H9 (cell line): Measurements from ENCODE around the gene INPP4A. TPM values are rescaled to one million over a fixed set of nuclear protein-coding genes. Genes with fewer than 3 reads are reported as not detected.
"Not testable (repeated sequence)": the region's sequence is repeated elsewhere in the genome, so short reads cannot be mapped to it uniquely, and the experiment has no call there.

ENCODE experiments used
- DNase-seq: peaks from one replicate; pipeline ENCODE4 v3.0.0-alpha.2; 2017
- H2AFZ ChIP-seq: one replicate; pipeline ENCODE4 v1.6.1; 2013; ENCODE audit warnings: mild to moderate bottlenecking, low read length, control low read depth, moderate library complexity
- H2AK5ac ChIP-seq: 2 replicates; pipeline ENCODE4 v1.6.1; 2013; ENCODE audit warnings: low read length, control low read depth, mixed read lengths; ENCODE audit not compliant: insufficient read length
- H2BK120ac ChIP-seq: one replicate; pipeline ENCODE4 v1.6.1; 2013; ENCODE audit warnings: low read depth, mild to moderate bottlenecking, low read length, control low read depth, inconsistent platforms; ENCODE audit not compliant: poor library complexity, severe bottlenecking
- H2BK12ac ChIP-seq: 2 replicates; pipeline ENCODE4 v1.6.1; 2013; ENCODE audit warnings: low read length, control low read depth, mixed read lengths, low read depth; ENCODE audit not compliant: insufficient read length
- H2BK15ac ChIP-seq: 2 replicates; pipeline ENCODE4 v1.6.1; 2013; ENCODE audit warnings: low read depth, low read length, control low read depth
- H2BK20ac ChIP-seq: one replicate; pipeline ENCODE4 v1.6.1; 2013; ENCODE audit warnings: low read depth, mild to moderate bottlenecking, low read length, control low read depth, inconsistent platforms; ENCODE audit not compliant: poor library complexity, severe bottlenecking
- H2BK5ac ChIP-seq: 2 replicates; pipeline ENCODE4 v1.6.1; 2013; ENCODE audit warnings: low read length, control low read depth, mixed read lengths; ENCODE audit not compliant: insufficient read length
- H3K14ac ChIP-seq: 2 replicates; pipeline ENCODE4 v1.6.1; 2013; ENCODE audit warnings: low read length, control low read depth; ENCODE audit not compliant: insufficient read depth
- H3K18ac ChIP-seq: 2 replicates; pipeline ENCODE4 v1.6.1; 2013; ENCODE audit warnings: low read depth, mild to moderate bottlenecking, mixed read lengths, low read length, control low read depth; ENCODE audit not compliant: insufficient read length
- H3K23ac ChIP-seq: 2 replicates; pipeline ENCODE4 v1.6.1; 2013; ENCODE audit warnings: low read length, control low read depth, mixed read lengths, low read depth; ENCODE audit not compliant: insufficient read length
- H3K23me2 ChIP-seq: 2 replicates; pipeline ENCODE4 v1.6.1; 2013; ENCODE audit warnings: low read depth, mild to moderate bottlenecking, mixed read lengths, low read length, control low read depth; ENCODE audit not compliant: insufficient read length, poor library complexity, severe bottlenecking
- H3K27ac ChIP-seq: 2 replicates; pipeline ENCODE4 v1.5.1; 2013; ENCODE audit warnings: low read length, control low read depth, mixed read lengths, low read depth; ENCODE audit not compliant: insufficient read length
- H3K27me3 ChIP-seq: 2 replicates; pipeline ENCODE4 v1.6.1; 2013; ENCODE audit warnings: low read length, control low read depth, inconsistent platforms; ENCODE audit not compliant: insufficient read depth
- H3K4ac ChIP-seq: 2 replicates; pipeline ENCODE4 v1.6.1; 2013; ENCODE audit warnings: low read depth, mild to moderate bottlenecking, control low read depth, inconsistent platforms, low read length, moderate library complexity
- H3K4me1 ChIP-seq: 2 replicates; pipeline ENCODE4 v1.6.1; 2013; ENCODE audit warnings: low read length, control low read depth, inconsistent platforms; ENCODE audit not compliant: insufficient read depth
- H3K4me2 ChIP-seq: 2 replicates; pipeline ENCODE4 v1.6.1; 2013; ENCODE audit warnings: low read length, control low read depth, mixed read lengths; ENCODE audit not compliant: insufficient read length, insufficient read depth
- H3K56ac ChIP-seq: 2 replicates; pipeline ENCODE4 v1.6.1; 2013; ENCODE audit warnings: low read depth, mild to moderate bottlenecking, mixed read lengths, low read length, control low read depth; ENCODE audit not compliant: insufficient read length
- H3K79me1 ChIP-seq: 2 replicates; pipeline ENCODE4 v1.6.1; 2013; ENCODE audit warnings: low read depth, mild to moderate bottlenecking, moderate library complexity, low read length, control low read depth, inconsistent platforms; ENCODE audit not compliant: insufficient read depth, poor library complexity, severe bottlenecking
- H3K79me2 ChIP-seq: 2 replicates; pipeline ENCODE4 v1.6.1; 2013; ENCODE audit warnings: low read length, control low read depth, inconsistent platforms; ENCODE audit not compliant: insufficient read depth
- H3K9ac ChIP-seq: 2 replicates; pipeline ENCODE4 v1.6.1; 2013; ENCODE audit warnings: low read length, control low read depth, mixed read lengths; ENCODE audit not compliant: insufficient read length; ENCODE audit errors: extremely low read depth
- H3K9me3 ChIP-seq: one replicate; pipeline ENCODE4 v1.6.1; 2013; ENCODE audit warnings: low read depth, low read length, inconsistent platforms; ENCODE audit not compliant: control insufficient read depth
- H3T11ph ChIP-seq: one replicate; pipeline ENCODE4 v1.6.1; 2013; ENCODE audit warnings: mild to moderate bottlenecking, low read length, control low read depth, inconsistent platforms
- H4K20me1 ChIP-seq: one replicate; pipeline ENCODE4 v1.6.1; 2013; ENCODE audit not compliant: control insufficient read depth, insufficient read length, insufficient read depth
- H4K5ac ChIP-seq: 2 replicates; pipeline ENCODE4 v1.6.1; 2013; ENCODE audit warnings: low read depth, mild to moderate bottlenecking, mixed read lengths, low read length, control low read depth; ENCODE audit not compliant: insufficient read length
- H4K8ac ChIP-seq: replicated peaks from 2 replicates; pipeline ENCODE4 v1.6.1; 2013; ENCODE audit warnings: low read length, control low read depth, mixed read lengths, low read depth; ENCODE audit not compliant: insufficient read length
- H4K91ac ChIP-seq: 2 replicates; pipeline ENCODE4 v1.6.1; 2013; ENCODE audit warnings: low read depth, mild to moderate bottlenecking, moderate library complexity, mixed read lengths, low read length, control low read depth; ENCODE audit not compliant: insufficient read length
- H3K27ac Mint-ChIP-seq, 3 experiments: 2 replicates in 2 of 3; 3 replicates in 1 of 3; pipeline ENCODE4 v1.8.0; 2020 to 2021; ENCODE audit warnings: mixed read lengths in 3 of 3, mild to moderate bottlenecking in 1 of 3, moderate library complexity in 1 of 3
- H3K27me3 Mint-ChIP-seq: 2 replicates; pipeline ENCODE4 v1.8.0; 2021; ENCODE audit warnings: low read depth, mild to moderate bottlenecking, moderate library complexity, mixed read lengths
- H3K36me3 Mint-ChIP-seq, 3 experiments: 2 replicates in 2 of 3; 3 replicates in 1 of 3; pipeline ENCODE4 v1.8.0; 2020 to 2021; ENCODE audit warnings: low read depth in 3 of 3, mixed read lengths in 3 of 3; ENCODE audit not compliant: insufficient read depth in 1 of 3
- H3K4me1 Mint-ChIP-seq, 2 experiments: 2 replicates each; pipeline ENCODE4 v1.8.0; 2020; ENCODE audit warnings: mixed read lengths in 2 of 2
- H3K4me3 Mint-ChIP-seq, 2 experiments: 2 replicates in 1 of 2; 3 replicates in 1 of 2; pipeline ENCODE4 v1.8.0; 2020 to 2021; ENCODE audit warnings: mild to moderate bottlenecking in 2 of 2, mixed read lengths in 2 of 2, moderate library complexity in 1 of 2
- H3K9me3 Mint-ChIP-seq, 2 experiments: 2 replicates in 1 of 2; 3 replicates in 1 of 2; pipeline ENCODE4 v1.8.0; 2020; ENCODE audit warnings: mild to moderate bottlenecking in 2 of 2, mixed read lengths in 2 of 2, moderate library complexity in 1 of 2
- WGBS: extraction: QIAGEN DNeasy Blood & Tissue Kit; methylation state at CpG from one replicate; pipeline ENCODE4 v1.1.7; 2013; ENCODE audit warnings: missing lambda C conversion rate, low lambda C conversion rate, mixed read lengths; ENCODE audit not compliant: insufficient read length; ENCODE audit errors: extremely low coverage; 5-methylcytosine and 5-hydroxymethylcytosine counted together
- total RNA-seq: library from RNA; stranded (reverse); gene quantifications from 2 replicates; pipeline ENCODE4 v1.2.1, GENCODE V29; 2021
- TF ChIP-seq, protein P1 (sequence below): fragments of 200-600 bp; sonication (generic); conservative IDR thresholded peaks from 3 replicates; pipeline ENCODE4 v1.8.0; 2021; ENCODE audit warnings: antibody characterized with exemption, mild to moderate bottlenecking

The INPP4A gene
- total RNA-seq, 1 experiment from 2014 or later, result 55.2 TPM

DNA sequence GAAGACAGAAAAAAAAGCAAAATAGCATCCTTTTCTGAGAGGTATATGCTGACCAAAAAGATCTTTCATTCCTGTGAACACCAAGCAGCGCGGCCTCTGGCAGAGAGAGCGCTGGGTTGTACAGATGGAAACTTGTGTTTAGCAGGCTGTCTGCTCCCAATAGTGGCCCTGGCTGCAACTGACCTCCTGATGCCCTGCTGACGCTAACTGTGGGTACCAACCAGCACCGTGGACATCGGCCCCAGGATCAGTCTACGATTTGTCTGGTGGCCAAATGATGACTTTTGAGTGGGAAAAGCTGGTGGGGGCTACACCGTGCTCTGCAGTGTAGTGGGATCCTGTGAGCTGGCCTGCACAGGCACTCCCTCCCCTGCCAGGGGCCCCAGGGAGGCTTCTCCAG lies 147.9 kb downstream of the INPP4A start:
- WGBS, result no CpG with 5 or more reads among the region's 8 CpGs

DNA sequence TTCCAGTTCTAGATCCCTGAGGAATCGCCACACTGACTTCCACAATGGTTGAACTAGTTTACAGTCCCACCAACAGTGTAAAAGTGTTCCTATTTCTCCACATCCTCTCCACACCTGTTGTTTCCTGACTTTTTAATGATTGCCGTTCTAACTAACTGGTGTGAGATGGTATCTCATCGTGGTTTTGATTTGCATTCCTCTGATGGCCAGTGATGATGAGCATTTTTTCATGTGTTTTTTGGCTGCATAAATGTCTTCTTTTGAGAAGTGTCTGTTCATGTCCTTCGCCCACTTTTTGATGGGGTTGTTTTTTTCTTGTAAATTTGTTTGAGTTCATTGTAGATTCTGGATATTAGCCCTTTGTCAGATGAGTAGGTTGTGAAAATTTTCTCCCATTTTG lies 150.0 kb downstream of the INPP4A start:
- H2AK5ac ChIP-seq, H3K18ac ChIP-seq: not testable (repeated sequence)
- peaks cover 19 to 38% (median 26%) of the 10 kb centered on the region in 3 experiments for H3K36me3 Mint-ChIP-seq

More for the DNA sequence above, 147.9 kb downstream of the INPP4A start:
- no peak overlapping the region for H3K56ac ChIP-seq
- no peak overlapping the region for H3K9ac ChIP-seq
- H3K27ac Mint-ChIP-seq, result no peak overlapping the region; a peak in 1 of 7 replicates
- H2BK15ac ChIP-seq, result no peak overlapping the region
- H3K23me2 ChIP-seq, result no peaks in the 10 kb centered on the region
- no peak overlapping the region for H3K14ac ChIP-seq
- H2BK5ac ChIP-seq, result no peak overlapping the region
- H3K9me3 Mint-ChIP-seq, result peaks cover 6 to 7% of the 10 kb centered on the region in 2 experiments
- H3K4me2 ChIP-seq, result no peak overlapping the region
- H3K4ac ChIP-seq, result no peak overlapping the region
- H3K23ac ChIP-seq, result no peak overlapping the region
- H3K79me1 ChIP-seq, result no peaks in the 10 kb centered on the region
- no peak overlapping the region for H2BK12ac ChIP-seq
- no peak overlapping the region for H4K8ac ChIP-seq
- peaks cover 2% of the 10 kb centered on the region; the same call in 1 of the 2 replicates for H3K27me3 Mint-ChIP-seq
- H4K20me1 ChIP-seq, result no peaks in the 10 kb centered on the region
- no peaks in the 10 kb centered on the region for H3K79me2 ChIP-seq
- H2BK20ac ChIP-seq, result no peak overlapping the region
- no peaks in the 10 kb centered on the region for H3K9me3 ChIP-seq
- no peak overlapping the region for H2AK5ac ChIP-seq
- H3K4me1 Mint-ChIP-seq, result no peaks in the 10 kb centered on the region
- TF ChIP-seq, protein P1, sequence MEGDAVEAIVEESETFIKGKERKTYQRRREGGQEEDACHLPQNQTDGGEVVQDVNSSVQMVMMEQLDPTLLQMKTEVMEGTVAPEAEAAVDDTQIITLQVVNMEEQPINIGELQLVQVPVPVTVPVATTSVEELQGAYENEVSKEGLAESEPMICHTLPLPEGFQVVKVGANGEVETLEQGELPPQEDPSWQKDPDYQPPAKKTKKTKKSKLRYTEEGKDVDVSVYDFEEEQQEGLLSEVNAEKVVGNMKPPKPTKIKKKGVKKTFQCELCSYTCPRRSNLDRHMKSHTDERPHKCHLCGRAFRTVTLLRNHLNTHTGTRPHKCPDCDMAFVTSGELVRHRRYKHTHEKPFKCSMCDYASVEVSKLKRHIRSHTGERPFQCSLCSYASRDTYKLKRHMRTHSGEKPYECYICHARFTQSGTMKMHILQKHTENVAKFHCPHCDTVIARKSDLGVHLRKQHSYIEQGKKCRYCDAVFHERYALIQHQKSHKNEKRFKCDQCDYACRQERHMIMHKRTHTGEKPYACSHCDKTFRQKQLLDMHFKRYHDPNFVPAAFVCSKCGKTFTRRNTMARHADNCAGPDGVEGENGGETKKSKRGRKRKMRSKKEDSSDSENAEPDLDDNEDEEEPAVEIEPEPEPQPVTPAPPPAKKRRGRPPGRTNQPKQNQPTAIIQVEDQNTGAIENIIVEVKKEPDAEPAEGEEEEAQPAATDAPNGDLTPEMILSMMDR, result no peak
- H2AFZ ChIP-seq, result no peak overlapping the region
- no peak overlapping the region for H4K91ac ChIP-seq
- peaks cover 17 to 25% (median 20%) of the 10 kb centered on the region in 3 experiments for H3K36me3 Mint-ChIP-seq
- no peak overlapping the region for H2BK120ac ChIP-seq
- no peak for DNase-seq
- H3K4me1 ChIP-seq, result no peaks in the 10 kb centered on the region
- H3K18ac ChIP-seq, result no peak overlapping the region
- no peak overlapping the region for H4K5ac ChIP-seq
- H3T11ph ChIP-seq, result no peak overlapping the region
- H3K4me3 Mint-ChIP-seq, result no peak overlapping the region
- H3K27ac ChIP-seq, result no peak overlapping the region
- H3K27me3 ChIP-seq, result no peaks in the 10 kb centered on the region

More for the DNA sequence above, 150.0 kb downstream of the INPP4A start:
- not testable (repeated sequence) for H4K91ac ChIP-seq, H3K27ac Mint-ChIP-seq, H3K4me3 Mint-ChIP-seq, H2BK20ac ChIP-seq, H3K27ac ChIP-seq, H3K27me3 Mint-ChIP-seq, H2BK5ac ChIP-seq, H3K79me1 ChIP-seq, H4K20me1 ChIP-seq, H3K79me2 ChIP-seq, H3K4me1 ChIP-seq, H2BK12ac ChIP-seq, H3K23ac ChIP-seq, H3K23me2 ChIP-seq, H3K9me3 ChIP-seq, DNase-seq, H4K5ac ChIP-seq, H4K8ac ChIP-seq, H3K4ac ChIP-seq, H3K14ac ChIP-seq, H2BK15ac ChIP-seq, H3T11ph ChIP-seq, H3K9ac ChIP-seq, H2BK120ac ChIP-seq, H3K4me1 Mint-ChIP-seq, H3K9me3 Mint-ChIP-seq, H2AFZ ChIP-seq, H3K56ac ChIP-seq, H3K27me3 ChIP-seq, H3K4me2 ChIP-seq
- WGBS, result no CpG with 5 or more reads among the region's 4 CpGs
